Spleen (tissue), 11 donors: ENCODE data around the gene ADAMTS14. TPM values are rescaled to one million over a fixed set of nuclear protein-coding genes. Genes with fewer than 3 reads are reported as not detected.

Source experiments
- DNase-seq: peaks from one replicate; pipeline ENCODE4 v3.0.0-alpha.2; 2020
- H3K27ac ChIP-seq, 8 donors: fragments of 200-600 bp; sonication (generic) in 7 of 8; 1 replicate in 4 of 8; 2 replicates in 4 of 8; pipeline versions ENCODE4 v1.5.0 to v1.8.0; 2016 to 2021; ENCODE audit warnings: inconsistent platforms in 4 of 8, mild to moderate bottlenecking in 4 of 8, moderate library complexity in 1 of 8
- H3K27me3 ChIP-seq, 7 donors: fragments of 200-600 bp; sonication (generic) in 6 of 7; replicated peaks in 1 of 7; 1 replicate in 4 of 7; 2 replicates in 3 of 7; pipeline versions ENCODE4 v1.5.0 to v1.8.0; 2016 to 2021; ENCODE audit warnings: inconsistent platforms in 3 of 7, mild to moderate bottlenecking in 1 of 7
- H3K36me3 ChIP-seq, 6 donors: fragments of 200-600 bp; sonication (generic) in 5 of 6; 1 replicate in 4 of 6; 2 replicates in 2 of 6; pipeline versions ENCODE4 v1.5.0 to v1.8.0; 2016 to 2021; ENCODE audit warnings: inconsistent platforms in 2 of 6
- H3K4me1 ChIP-seq, 6 donors: fragments of 200-600 bp; sonication (generic) in 5 of 6; 1 replicate in 3 of 6; 2 replicates in 3 of 6; pipeline versions ENCODE4 v1.5.0 to v1.8.0; 2016 to 2021; ENCODE audit warnings: inconsistent platforms in 3 of 6
- H3K4me3 ChIP-seq, 8 donors: fragments of 200-600 bp; sonication (generic) in 7 of 8; 1 replicate in 4 of 8; 2 replicates in 4 of 8; pipeline versions ENCODE4 v1.5.0 to v1.8.0; 2016 to 2021; ENCODE audit warnings: inconsistent platforms in 4 of 8, mild to moderate bottlenecking in 4 of 8, moderate library complexity in 2 of 8
- H3K9me3 ChIP-seq, 8 donors: fragments of 200-600 bp; sonication (generic) in 7 of 8; 1 replicate in 4 of 8; 2 replicates in 4 of 8; pipeline versions ENCODE4 v1.5.0 to v1.8.0; 2016 to 2021; ENCODE audit warnings: inconsistent platforms in 4 of 8
- CTCF ChIP-seq, 11 experiments: fragments of 200-600 bp in 7 of 11; fragments of 450-650 bp in 4 of 11; sonication (generic) in 4 of 11; IDR thresholded peaks in 8 of 11; conservative IDR thresholded peaks in 3 of 11; 1 replicate in 7 of 11; 2 replicates in 4 of 11; pipeline versions ENCODE4 v1.4.0 to v1.8.0; 2016 to 2021; ENCODE audit warnings: antibody characterized with exemption in 11 of 11, inconsistent platforms in 4 of 11, mild to moderate bottlenecking in 1 of 11
- POLR2A ChIP-seq, 3 donors: fragments of 450-650 bp; IDR thresholded peaks; one replicate each; pipeline ENCODE4 v1.5.1; 2017; ENCODE audit warnings: antibody characterized with exemption in 3 of 3, mild to moderate bottlenecking in 1 of 3
- POLR2AphosphoS5 ChIP-seq, 3 donors: sonication (generic); formaldehyde crosslinking; IDR thresholded peaks; one replicate each; pipeline ENCODE4 v1.5.1; 2017; ENCODE audit warnings: antibody characterized with exemption in 3 of 3
- WGBS, 5 donors: extraction: QIAGEN DNeasy Blood & Tissue Kit in 3 of 5; methylation state at CpG; one replicate each; pipeline versions ENCODE4 v1.1.5 to v1.1.7; 2013 to 2018; 5-methylcytosine and 5-hydroxymethylcytosine counted together
- intact Hi-C: fragments of 100-400 bp; cut with DNase I; formaldehyde crosslinking; loops from one replicate; pipeline ENCODE4 v1.15.0; 2023; ENCODE audit warnings: low total_unique reads
- polyA plus RNA-seq, 3 donors: library from polyadenylated mRNA; stranded (reverse); fragments of 200-250 nt; gene quantifications; one replicate each; pipeline ENCODE4 v1.2.1, GENCODE V29; 2013
- total RNA-seq, 7 donors: library from RNA; depleted of rRNA in 3 of 7; stranded (reverse); fragments of >200 nt in 3 of 7; fragmentation: NEBNext Ultra II Directional in 4 of 7; extraction: Animal tissue kit (Norgen Biotek cat#: 25700) in 4 of 7; gene quantifications; one replicate each; pipeline versions ENCODE4 v1.1.0 to v1.2.1, GENCODE V29; 2016 to 2021
- donor health status: healthy with polysubstance abuse.
- donor health status: DM: no; HTN: no; CAD: no; lungs with moderate emphysema.
- donor health status: DM: no; HTN: no; CAD: no.
- donor health status: Bipolar disorder and iron deficiency.
- donor health status: healthy.
- donor health status: DM: no; HTN: no; CAD: no.
- donor health status: DM: yes; HTN: yes; CAD: no.

ADAMTS14 gene
- total and polyA plus RNA-seq, 10 donors, result 0.09 to 1.2 (median 0.36) TPM

DNA sequence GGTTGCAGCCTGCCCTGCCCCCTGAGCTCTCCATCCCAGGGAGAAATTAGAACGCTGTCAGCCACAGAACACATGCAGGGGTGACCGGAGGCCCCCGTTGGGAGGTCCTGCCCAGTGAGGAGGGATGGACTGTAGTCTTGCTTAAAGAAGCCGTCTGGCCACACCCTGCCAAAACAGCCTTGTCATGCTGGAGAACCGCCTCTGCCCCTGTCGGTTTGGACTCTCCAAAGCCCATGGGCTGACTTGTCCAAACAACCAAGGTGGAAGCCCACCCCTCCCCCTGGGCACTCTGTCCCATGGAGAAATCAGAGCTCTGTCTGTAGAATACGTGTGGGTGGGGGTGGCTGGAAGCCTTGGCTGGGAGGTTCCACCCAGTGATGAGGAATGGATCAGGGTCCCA is 125.5 kb downstream of the ADAMTS14 start:
- intact Hi-C loops, result no loop called here
- Histone ChIP-seq H3K9me3 (no peaks in the 10 kb centered on the region), H3K27ac (no peak overlapping the region), H3K4me1 (no peaks in the 10 kb centered on the region), H3K36me3 (no peaks in the 10 kb centered on the region), H3K27me3 (peaks cover 0 to 13% (median 0%) of the 10 kb centered on the region in 7 donors), H3K4me3 (no peak overlapping the region)
- WGBS, 5 donors, result 73 to 91% (median 83%) methylated on average over 6 to 7 of the region's 7 CpGs
- no peak for DNase-seq
- TF ChIP-seq POLR2A (IDR thresholded peaks at IDR 0.05), result no peak
- no peak for TF ChIP-seq POLR2AphosphoS5 (IDR thresholded peaks at IDR 0.05)
- TF ChIP-seq CTCF (IDR thresholded peaks at IDR 0.05 in 8 of 11, conservative IDR thresholded peaks at IDR 0.05 in 3 of 11), result no peak

GRCh38 chr10:70799124-70799523 is 126.8 kb downstream of the ADAMTS14 start:
- intact Hi-C loops, result no loop called here
- WGBS, 5 donors, result 52 to 69% (median 62%) methylated on average over 5 of the region's 5 CpGs

DNA sequence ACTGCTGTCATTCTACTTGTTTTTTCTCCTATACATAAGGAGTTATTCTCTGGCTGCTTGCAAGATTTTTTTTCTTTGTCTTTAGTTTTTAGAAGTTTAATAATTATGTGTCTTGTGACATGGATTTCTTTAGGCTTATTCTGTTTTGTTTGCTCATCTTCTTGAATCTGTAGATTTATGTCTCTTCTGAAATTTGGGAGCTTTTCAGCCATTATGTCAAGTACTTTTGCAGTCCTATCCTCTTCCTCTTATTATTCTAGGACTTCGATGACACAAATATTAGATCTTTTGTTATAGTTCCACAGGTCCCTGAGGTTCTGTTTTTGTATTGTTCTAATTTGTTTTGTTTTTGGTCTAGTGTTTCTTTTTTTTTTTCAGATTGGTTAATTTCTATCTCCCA is 129.5 kb downstream of the ADAMTS14 start:
- H3K4me1 ChIP-seq, result no peaks in the 10 kb centered on the region
- no peak for DNase-seq
- H3K27ac ChIP-seq, result no peak overlapping the region
- H3K27me3 ChIP-seq, result peaks cover 0 to 13% (median 0%) of the 10 kb centered on the region in 7 donors
- H3K4me3 ChIP-seq, result no peak overlapping the region
- TF ChIP-seq CTCF (IDR thresholded peaks at IDR 0.05 in 8 of 11, conservative IDR thresholded peaks at IDR 0.05 in 3 of 11) (no peak), POLR2A (IDR thresholded peaks at IDR 0.05) (no peak), POLR2AphosphoS5 (IDR thresholded peaks at IDR 0.05) (no peak)
- no peaks in the 10 kb centered on the region for H3K9me3 ChIP-seq
- intact Hi-C loops, result no loop called here
- H3K36me3 ChIP-seq, result no peaks in the 10 kb centered on the region
- 67 to 86% (median 74%) methylated on average over 1 of the region's 1 CpG for WGBS, 5 donors

More at GRCh38 chr10:70799124-70799523, 126.8 kb downstream of the ADAMTS14 start:
- TF ChIP-seq CTCF (IDR thresholded peaks at IDR 0.05 in 8 of 11, conservative IDR thresholded peaks at IDR 0.05 in 3 of 11), result no peak
- TF ChIP-seq POLR2AphosphoS5 (IDR thresholded peaks at IDR 0.05), result no peak
- TF ChIP-seq POLR2A (IDR thresholded peaks at IDR 0.05), result no peak
- H3K4me1 ChIP-seq, result no peaks in the 10 kb centered on the region
- DNase-seq, result no peak
- no peaks in the 10 kb centered on the region for H3K9me3 ChIP-seq
- no peak overlapping the region for H3K27ac ChIP-seq
- no peaks in the 10 kb centered on the region for H3K36me3 ChIP-seq
- peaks cover 0 to 13% (median 0%) of the 10 kb centered on the region in 7 donors for H3K27me3 ChIP-seq
- H3K4me3 ChIP-seq, result no peak overlapping the region

DNA sequence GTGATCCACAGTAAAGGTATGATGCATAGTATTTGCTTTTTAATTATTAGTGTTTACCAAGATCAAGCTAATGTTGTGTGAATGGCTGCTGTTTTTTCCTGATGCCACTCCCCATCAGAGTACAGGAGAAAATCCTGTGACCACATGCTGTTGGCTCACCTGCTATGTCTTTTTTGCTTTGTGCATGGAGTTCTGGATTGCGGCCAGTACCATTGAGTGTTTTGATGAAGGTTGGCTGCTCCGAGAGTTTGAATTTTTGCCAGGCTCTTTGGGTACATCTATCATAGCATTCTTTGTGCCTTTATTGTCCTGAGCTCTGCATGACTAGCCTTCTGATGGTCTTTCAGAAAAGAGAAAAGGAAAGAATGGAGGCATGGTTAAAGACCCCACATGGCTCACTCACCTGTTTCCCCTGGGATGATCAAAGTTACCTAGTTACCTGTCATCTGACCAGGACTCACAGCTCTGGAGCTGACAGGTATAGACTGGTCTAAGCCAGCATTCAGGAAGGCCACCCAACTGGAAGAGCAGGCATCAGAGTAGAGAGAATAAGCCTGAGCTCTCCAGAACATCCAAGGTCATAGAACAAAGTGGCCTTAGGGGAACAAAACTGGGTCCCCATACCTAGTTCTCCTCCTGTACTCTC is 131.6 kb downstream of the ADAMTS14 start:
- Histone ChIP-seq H3K4me3 (no peak overlapping the region), H3K4me1 (no peaks in the 10 kb centered on the region), H3K27me3 (no peaks in the 10 kb centered on the region), H3K36me3 (no peaks in the 10 kb centered on the region), H3K9me3 (no peaks in the 10 kb centered on the region), H3K27ac (no peak overlapping the region)
- 82 to 95% (median 94%) methylated on average over 2 of the region's 2 CpGs for WGBS, 5 donors
- intact Hi-C loops, result no loop called here
- TF ChIP-seq CTCF (IDR thresholded peaks at IDR 0.05 in 8 of 11, conservative IDR thresholded peaks at IDR 0.05 in 3 of 11) (no peak), POLR2AphosphoS5 (IDR thresholded peaks at IDR 0.05) (no peak), POLR2A (IDR thresholded peaks at IDR 0.05) (no peak)
- DNase-seq, result no peak
